ENCODE data around the gene NEUROG2.

NEUROG2 gene

DNA sequence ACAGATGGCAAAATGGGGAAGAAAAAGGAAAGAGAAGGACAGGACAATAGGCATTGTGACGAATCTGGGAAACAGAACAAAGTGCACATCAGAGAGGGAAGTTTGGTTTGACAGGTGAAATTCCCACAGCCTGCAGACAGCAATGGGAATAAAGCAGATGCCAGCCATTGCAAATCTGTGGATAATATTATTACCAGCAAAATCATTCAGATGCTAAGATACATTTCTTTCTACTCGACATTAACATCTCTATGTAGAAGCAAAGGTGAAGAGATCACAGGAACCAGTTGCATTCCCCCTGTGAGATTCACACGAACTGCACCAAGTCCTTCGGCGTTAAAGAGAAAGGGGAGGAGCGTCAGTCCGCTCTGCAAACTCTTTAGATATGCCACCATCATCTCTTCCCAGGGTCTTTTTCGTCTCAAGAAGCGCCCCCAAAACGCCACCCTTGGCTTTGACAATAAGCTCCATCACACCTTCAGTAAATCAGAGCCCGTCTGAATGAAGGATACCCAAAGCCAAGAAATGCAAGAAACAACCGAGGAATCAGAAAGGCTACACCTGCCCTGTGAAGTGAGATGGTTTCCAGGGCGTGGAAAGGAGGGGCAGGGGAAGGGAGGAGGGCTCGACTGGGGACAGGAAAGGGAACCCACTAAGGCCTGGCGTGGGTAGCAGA lies 1.9 kb downstream of the NEUROG2 start:
- TF ChIP-seq, protein P1, sequence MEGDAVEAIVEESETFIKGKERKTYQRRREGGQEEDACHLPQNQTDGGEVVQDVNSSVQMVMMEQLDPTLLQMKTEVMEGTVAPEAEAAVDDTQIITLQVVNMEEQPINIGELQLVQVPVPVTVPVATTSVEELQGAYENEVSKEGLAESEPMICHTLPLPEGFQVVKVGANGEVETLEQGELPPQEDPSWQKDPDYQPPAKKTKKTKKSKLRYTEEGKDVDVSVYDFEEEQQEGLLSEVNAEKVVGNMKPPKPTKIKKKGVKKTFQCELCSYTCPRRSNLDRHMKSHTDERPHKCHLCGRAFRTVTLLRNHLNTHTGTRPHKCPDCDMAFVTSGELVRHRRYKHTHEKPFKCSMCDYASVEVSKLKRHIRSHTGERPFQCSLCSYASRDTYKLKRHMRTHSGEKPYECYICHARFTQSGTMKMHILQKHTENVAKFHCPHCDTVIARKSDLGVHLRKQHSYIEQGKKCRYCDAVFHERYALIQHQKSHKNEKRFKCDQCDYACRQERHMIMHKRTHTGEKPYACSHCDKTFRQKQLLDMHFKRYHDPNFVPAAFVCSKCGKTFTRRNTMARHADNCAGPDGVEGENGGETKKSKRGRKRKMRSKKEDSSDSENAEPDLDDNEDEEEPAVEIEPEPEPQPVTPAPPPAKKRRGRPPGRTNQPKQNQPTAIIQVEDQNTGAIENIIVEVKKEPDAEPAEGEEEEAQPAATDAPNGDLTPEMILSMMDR (conservative IDR thresholded peaks at IDR 0.05) = no peak
- TF ChIP-seq ZFX (IDR thresholded peaks at IDR 0.05) = no peak

DNA sequence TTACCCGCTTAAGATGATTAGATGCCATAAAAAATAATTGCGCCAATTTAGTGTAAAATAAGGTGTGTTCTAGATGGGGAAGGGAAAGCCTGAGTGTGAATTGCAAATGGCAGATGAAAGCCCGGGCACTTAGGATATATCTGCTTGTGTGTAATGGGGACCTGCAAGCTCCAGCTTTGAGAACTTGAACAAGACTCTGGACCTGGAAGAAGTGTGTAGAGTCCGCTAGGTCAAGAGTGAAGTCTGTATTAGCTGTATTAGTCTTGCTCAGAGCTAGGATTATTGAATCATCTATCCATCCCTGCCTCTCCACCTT lies 4.2 kb downstream of the NEUROG2 start:
- TF ChIP-seq, protein P1 (conservative IDR thresholded peaks at IDR 0.05) = no peak
- TF ChIP-seq ZFX (IDR thresholded peaks at IDR 0.05) = no peak
- no peak overlapping the region for H3K27ac ChIP-seq

More for the DNA sequence above, 1.9 kb downstream of the NEUROG2 start:
- H3K27ac ChIP-seq = no peak overlapping the region

DNA sequence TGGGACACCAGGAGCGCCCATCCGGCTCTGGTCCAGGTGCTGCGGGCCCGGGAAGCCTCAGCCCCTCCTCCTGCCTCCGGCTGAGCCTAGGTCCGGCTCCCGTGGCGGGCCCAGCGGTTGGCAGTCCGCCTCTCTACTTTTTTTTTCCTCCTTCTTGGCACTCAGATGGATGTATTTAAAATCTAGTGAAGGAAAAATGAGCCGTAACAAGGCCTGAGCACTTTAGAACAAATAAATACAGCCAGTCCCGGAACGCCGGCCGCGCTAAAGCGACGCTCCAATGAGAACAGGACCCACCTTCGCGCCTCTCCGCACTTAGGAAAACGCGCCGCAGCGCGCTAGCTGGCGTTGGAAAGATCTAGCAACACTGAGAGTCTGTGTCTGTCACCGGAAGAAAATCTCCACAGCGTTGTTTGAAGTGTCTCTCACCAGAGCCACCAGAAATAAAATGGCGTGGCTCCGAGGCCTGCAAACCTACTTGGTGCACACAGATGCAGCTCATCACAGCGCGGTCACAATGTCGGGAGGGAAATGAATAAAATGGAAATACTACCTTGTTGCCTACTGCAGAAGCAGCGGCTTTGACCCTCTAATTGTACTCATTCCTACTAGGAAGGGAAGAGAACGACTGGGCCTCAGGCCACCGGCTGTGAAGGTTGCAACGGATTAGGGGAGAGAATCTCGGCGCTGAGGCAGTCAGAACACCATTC lies 4.7 kb downstream of the NEUROG2 start:
- no peak for TF ChIP-seq ZFX (IDR thresholded peaks at IDR 0.05)
- TF ChIP-seq, protein P1 (conservative IDR thresholded peaks at IDR 0.05) = no peak
- H3K27ac ChIP-seq = no peak overlapping the region

DNA sequence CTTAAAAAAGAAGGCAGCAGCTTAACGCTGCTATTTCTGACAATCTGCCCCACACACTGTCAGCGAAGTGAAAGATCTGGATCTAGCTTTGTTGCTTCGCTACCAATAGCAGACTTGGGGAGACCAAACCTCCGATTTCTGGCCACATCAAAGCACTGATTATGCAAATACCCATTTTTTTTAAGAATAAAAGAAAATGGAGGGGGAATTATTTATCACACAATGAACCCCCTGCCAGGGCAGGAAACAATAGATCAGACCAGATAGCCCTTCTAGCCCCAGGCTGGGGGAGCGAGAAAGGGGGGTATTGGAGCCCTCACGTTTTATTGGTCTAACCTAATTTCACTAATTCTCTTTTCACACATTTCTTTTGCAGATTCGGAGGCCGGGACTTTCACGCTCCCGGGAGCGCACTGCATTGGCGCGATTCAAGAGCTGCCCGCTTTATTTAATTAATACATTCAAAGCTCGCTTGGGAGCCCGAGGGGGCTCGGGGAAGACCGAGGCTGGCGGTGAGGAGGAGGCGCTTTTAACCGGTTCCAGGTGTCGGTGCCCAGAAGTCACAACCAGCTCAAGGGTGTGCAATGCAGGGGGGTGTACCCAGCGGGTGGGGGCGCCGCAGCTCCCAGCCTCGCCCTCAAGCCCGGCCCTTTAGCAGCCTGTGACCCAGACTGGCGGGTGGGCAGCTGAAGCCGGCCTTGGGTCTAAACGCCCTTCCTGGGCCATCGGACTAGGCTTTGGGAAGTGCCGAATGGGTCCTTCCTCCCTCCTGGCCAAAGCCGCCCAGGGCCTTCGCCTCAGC lies 5.5 kb downstream of the NEUROG2 start:
- H3K27ac ChIP-seq = no peak overlapping the region
- no peak for TF ChIP-seq ZFX (IDR thresholded peaks at IDR 0.05)
- TF ChIP-seq, protein P1 (conservative IDR thresholded peaks at IDR 0.05) = no peak

DNA sequence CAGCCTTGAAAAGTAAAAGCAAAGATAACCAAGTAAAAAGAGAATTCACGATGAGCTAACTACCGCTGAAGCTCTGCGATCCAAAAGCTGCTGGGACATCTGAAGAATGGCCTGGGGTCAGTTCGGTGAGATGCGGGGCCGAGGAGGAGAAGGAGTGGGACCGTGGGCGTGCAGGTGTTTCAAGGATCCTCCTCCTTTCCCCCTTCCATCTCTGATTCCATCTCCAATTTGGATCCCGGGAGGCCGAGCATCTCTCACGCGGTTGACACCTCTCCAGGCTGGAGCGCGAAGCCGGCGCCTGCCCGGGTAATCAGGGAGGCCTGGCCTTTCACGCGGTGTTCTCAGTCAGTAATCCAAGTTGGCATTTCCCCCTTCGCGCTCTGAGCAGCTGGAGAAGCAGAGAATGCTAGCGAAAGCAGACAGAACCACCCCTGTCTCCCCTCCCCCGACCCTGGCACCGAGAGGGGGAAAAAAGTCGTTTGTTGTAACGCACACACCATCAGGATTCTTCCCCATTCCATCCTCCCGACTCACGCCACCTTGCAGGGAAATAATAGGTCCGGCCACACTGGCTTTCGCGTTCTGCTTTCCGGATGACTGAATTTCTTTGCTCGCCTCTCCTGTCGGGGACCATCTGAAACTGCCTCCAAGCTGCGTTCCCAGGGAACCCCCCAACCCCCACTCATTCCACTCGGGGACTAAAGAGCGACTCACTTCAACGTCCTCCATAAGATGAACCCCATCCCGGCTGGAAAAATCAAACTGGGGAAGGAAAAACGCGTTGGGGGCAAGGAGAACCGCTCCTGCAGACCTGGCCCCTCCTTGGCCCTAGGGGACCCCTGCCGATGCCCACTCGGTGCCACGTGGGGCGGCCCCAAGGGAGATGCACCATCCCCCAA lies 6.5 kb downstream of the NEUROG2 start:
- no peak overlapping the region for H3K27ac ChIP-seq
- TF ChIP-seq, protein P1 (conservative IDR thresholded peaks at IDR 0.05) = no peak
- TF ChIP-seq ZFX (IDR thresholded peaks at IDR 0.05) = no peak

DNA sequence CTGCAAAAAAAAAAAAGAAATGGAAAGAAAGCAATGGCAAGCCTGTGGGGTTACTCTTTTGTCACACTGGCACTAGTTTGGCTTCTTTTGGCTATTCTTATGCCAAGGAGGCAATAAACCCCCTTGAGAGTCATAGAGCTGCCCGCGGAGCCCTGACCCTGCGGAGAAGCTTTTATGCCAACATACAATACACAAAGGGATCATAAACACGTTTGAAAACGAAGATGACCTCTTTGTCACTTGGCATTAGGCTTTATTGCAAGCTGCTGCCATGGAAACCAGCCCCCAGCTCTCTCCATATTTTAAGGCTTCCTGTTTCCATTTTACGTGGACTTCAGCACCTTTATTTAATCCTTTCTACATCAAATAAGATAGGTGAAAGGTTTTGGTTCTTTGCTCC lies 7.6 kb downstream of the NEUROG2 start:
- H3K27ac ChIP-seq = no peak overlapping the region
- TF ChIP-seq ZFX (IDR thresholded peaks at IDR 0.05) = no peak
- TF ChIP-seq, protein P1 (conservative IDR thresholded peaks at IDR 0.05) = no peak
